SK-N-MC (cell line): ENCODE results near the gene PRKX.

ENCODE experiments used
- EZH2 ChIP-seq: fragments of 200-600 bp; sonication (generic); IDR thresholded peaks from one replicate; pipeline ENCODE4 v1.6.1; 2017; ENCODE audit warnings: antibody characterized with exemption
- FOXP2 ChIP-seq: optimal IDR thresholded peaks from 2 replicates; pipeline ENCODE3; 2011; ENCODE audit warnings: mild to moderate bottlenecking, moderate library complexity; ENCODE audit not compliant: insufficient read depth; ENCODE audit errors: extremely low read length, control extremely low read depth
- POLR2AphosphoS5 ChIP-seq: IDR thresholded peaks from 2 replicates; pipeline ENCODE4 v1.6.1; 2012; ENCODE audit warnings: mild to moderate bottlenecking, low read depth, low read length, borderline replicate concordance

DNA sequence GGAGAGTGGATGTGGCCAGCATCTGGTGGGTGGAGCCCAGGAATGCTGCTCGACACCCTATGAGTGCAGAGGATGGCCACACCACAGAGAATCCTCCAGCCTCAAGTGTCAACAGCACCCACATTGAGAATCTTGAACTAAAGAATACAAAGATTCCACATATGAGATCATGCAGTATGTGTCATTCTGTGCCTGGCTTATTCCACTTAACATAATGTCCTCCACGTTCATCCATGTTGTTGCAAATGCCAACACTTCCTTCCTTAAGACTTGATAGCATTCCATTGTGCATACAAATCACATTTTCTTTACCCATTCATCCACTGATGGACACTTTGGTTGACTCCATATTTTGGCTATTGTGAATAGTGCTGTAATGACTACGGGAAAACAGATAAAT, 145.8 kb downstream of the PRKX start:
- no peak for TF ChIP-seq POLR2AphosphoS5
- no peak for TF ChIP-seq EZH2
- no peak for TF ChIP-seq FOXP2
